GM12891 (cell line): ENCODE data around the gene CCBE1.

Source experiments
- DNase-seq: peaks from one replicate; pipeline ENCODE4 v3.0.0; 2011; ENCODE audit warnings: low spot score; ENCODE audit not compliant: insufficient read length
- FAIRE-seq: peaks from 2 replicates; lab custom pipeline; 2011; peaks lifted over from hg19 to GRCh38; lab: Jason Lieb, UNC
- PAX5 ChIP-seq: IDR thresholded peaks from 2 replicates; pipeline ENCODE4 v1.6.1; 2011; ENCODE audit warnings: low read length, moderate library complexity, mild to moderate bottlenecking; ENCODE audit not compliant: insufficient read depth, severe bottlenecking
- POLR2A ChIP-seq: IDR thresholded peaks from 2 replicates; pipeline ENCODE4 v1.6.1; 2011; ENCODE audit warnings: low read depth, low read length, control low read depth
- POLR2AphosphoS5 ChIP-seq: IDR thresholded peaks from 2 replicates; pipeline ENCODE4 v1.6.1; 2011; ENCODE audit warnings: low read depth, low read length, control low read depth
- POU2F2 ChIP-seq: IDR thresholded peaks from 2 replicates; pipeline ENCODE4 v1.6.1; 2011; ENCODE audit warnings: low read depth, mild to moderate bottlenecking, control low read depth, low read length, moderate library complexity
- SPI1 ChIP-seq: IDR thresholded peaks from 2 replicates; pipeline ENCODE4 v1.6.1; 2011; ENCODE audit warnings: low read depth, low read length, control low read depth
- TAF1 ChIP-seq: IDR thresholded peaks from 2 replicates; pipeline ENCODE4 v1.6.1; 2011; ENCODE audit warnings: low read depth, low read length, control low read depth

CCBE1 gene

GRCh38 chr18:59455728-59456276, 241.4 kb downstream of the CCBE1 start:
- DNase-seq = no peak
- no peak for TF ChIP-seq POU2F2
- TF ChIP-seq POLR2A = no peak
- TF ChIP-seq TAF1 = no peak
- FAIRE-seq = no peak

- TF ChIP-seq POLR2A = no peak
- no peak for TF ChIP-seq POLR2AphosphoS5
- TF ChIP-seq POU2F2 = no peak
- no peak for TF ChIP-seq TAF1
- TF ChIP-seq PAX5 = no peak
- TF ChIP-seq SPI1 = no peak
- FAIRE-seq = no peak
- DNase-seq = no peak
Observed at GRCh38 chr18:59454909-59455727, 242.1 kb downstream of the CCBE1 start.

GRCh38 chr18:59453468-59453961, 243.7 kb downstream of the CCBE1 start:
- DNase-seq (no peak), FAIRE-seq (no peak)
- TF ChIP-seq PAX5 (no peak), POU2F2 (no peak), SPI1 (no peak), TAF1 (no peak), POLR2AphosphoS5 (no peak), POLR2A (no peak)

- FAIRE-seq = no peak
- TF ChIP-seq POU2F2 (no peak), TAF1 (no peak), POLR2AphosphoS5 (no peak)
- no peak for DNase-seq
Observed at GRCh38 chr18:59451963-59452362, 245.3 kb downstream of the CCBE1 start.

GRCh38 chr18:59451073-59451472, 246.2 kb downstream of the CCBE1 start:
- DNase-seq = no peak
- no peak for FAIRE-seq
- TF ChIP-seq POLR2AphosphoS5 (no peak), POLR2A (no peak), POU2F2 (no peak), PAX5 (no peak), TAF1 (no peak), SPI1 (no peak)

GRCh38 chr18:59448546-59448945, 248.7 kb downstream of the CCBE1 start:
- FAIRE-seq (no peak), DNase-seq (no peak)
- TF ChIP-seq PAX5 = no peak
- no peak for TF ChIP-seq POLR2AphosphoS5
- TF ChIP-seq TAF1 = no peak
- no peak for TF ChIP-seq POU2F2
- no peak for TF ChIP-seq POLR2A
- TF ChIP-seq SPI1 = no peak

GRCh38 chr18:59446012-59446411, 251.2 kb downstream of the CCBE1 start:
- TF ChIP-seq TAF1 (no peak), POLR2A (no peak), POU2F2 (no peak), PAX5 (no peak), SPI1 (no peak), POLR2AphosphoS5 (no peak)
- FAIRE-seq (no peak), DNase-seq (no peak)

GRCh38 chr18:59437851-59438569, 259.2 kb downstream of the CCBE1 start:
- DNase-seq (no peak), FAIRE-seq (no peak)
- TF ChIP-seq TAF1 (no peak), POU2F2 (no peak), POLR2A (no peak), SPI1 (no peak), PAX5 (no peak), POLR2AphosphoS5 (no peak)

- no peak for DNase-seq
- TF ChIP-seq POLR2A = no peak
- TF ChIP-seq SPI1 = no peak
- no peak for TF ChIP-seq PAX5
- TF ChIP-seq POU2F2 = no peak
- no peak for TF ChIP-seq POLR2AphosphoS5
- FAIRE-seq = no peak
Observed at GRCh38 chr18:59432803-59433597, 264.2 kb downstream of the CCBE1 start.
